Psoas muscle (tissue), 8 donors: ENCODE data around the gene TLL1. TPM values are rescaled to one million over a fixed set of nuclear protein-coding genes. Genes with fewer than 3 reads are reported as not detected.

Source experiments
- ATAC-seq, 4 donors: fragments of 200-7000 bp; cut with Tn5 transposase; one replicate each; pipeline ENCODE4 v1.9.1; 2020; ENCODE audit warnings: moderate library complexity in 3 of 4, mild to moderate bottlenecking in 2 of 4
- DNase-seq, 2 donors: peaks; one replicate each; pipeline ENCODE4 v3.0.0-alpha.2; 2020
- H3K27ac ChIP-seq: fragments of 200-600 bp; one replicate; pipeline ENCODE4 v1.8.0; 2022
- H3K27me3 ChIP-seq, 3 donors: fragments of 200-600 bp in 1 of 3; one replicate each; pipeline versions ENCODE4 v1.6.1 to v1.8.0; 2013 to 2022; ENCODE audit warnings: low read length in 2 of 3, mild to moderate bottlenecking in 2 of 3, moderate library complexity in 1 of 3; ENCODE audit not compliant: insufficient read depth in 3 of 3
- H3K36me3 ChIP-seq, 2 donors: fragments of 200-600 bp in 1 of 2; one replicate each; pipeline versions ENCODE4 v1.6.1 to v1.8.0; 2013 to 2022; ENCODE audit warnings: low read depth in 1 of 2, mild to moderate bottlenecking in 1 of 2, moderate library complexity in 1 of 2; ENCODE audit not compliant: insufficient read depth in 1 of 2
- H3K4me1 ChIP-seq: fragments of 200-600 bp; one replicate; pipeline ENCODE4 v1.8.0; 2022
- H3K4me3 ChIP-seq: fragments of 200-600 bp; one replicate; pipeline ENCODE4 v1.8.0; 2022; ENCODE audit warnings: mild to moderate bottlenecking
- H3K9me3 ChIP-seq: fragments of 200-600 bp; one replicate; pipeline ENCODE4 v1.8.0; 2022
- CTCF ChIP-seq: fragments of 200-600 bp; IDR thresholded peaks from one replicate; pipeline ENCODE4 v1.8.0; 2022; ENCODE audit warnings: antibody characterized with exemption
- WGBS, 3 donors: extraction: QIAGEN DNeasy Blood & Tissue Kit; methylation state at CpG; one replicate each; pipeline versions ENCODE4 v1.1.6 to v1.1.7; 2013; 5-methylcytosine and 5-hydroxymethylcytosine counted together
- intact Hi-C, 2 donors: fragments of 100-400 bp; cut with DNase I; formaldehyde crosslinking; loops; one replicate each; pipeline versions ENCODE4 v1.11.0 to v1.14.2; 2022
- polyA plus RNA-seq, 3 donors: library from polyadenylated mRNA; stranded (reverse); fragments of 200-250 nt; gene quantifications; one replicate each; pipeline ENCODE4 v1.2.3, GENCODE V29; 2013
- total RNA-seq, 4 donors: library from RNA; stranded (reverse); fragmentation: NEBNext Ultra II Directional in 2 of 4; extraction: Animal tissue kit (Norgen Biotek cat#: 25700) in 2 of 4; gene quantifications; one replicate each; pipeline versions ENCODE4 v1.2.1 to v1.2.4, GENCODE V29; 2021 to 2023
- donor health status: healthy with polysubstance abuse.
- donor health status: DM: no; HTN: no; CAD: no; lungs with moderate emphysema.
- donor health status: Bipolar disorder and iron deficiency.
- donor health status: healthy.
- donor health status: DM: yes; HTN: yes; CAD: no.
- donor health status: DM: no; HTN: no; CAD: no.
- donor health status: DM: no; HTN: no; CAD: no.
- donor health status: DM: yes; HTN: yes; CAD: no.

The TLL1 gene
- total and polyA plus RNA-seq, 7 donors = 0.23 to 0.89 (median 0.54) TPM

- Histone ChIP-seq H3K36me3 (no peaks in the 10 kb centered on the region), H3K4me1 (no peaks in the 10 kb centered on the region), H3K9me3 (no peaks in the 10 kb centered on the region), H3K27me3 (no peaks in the 10 kb centered on the region), H3K27ac (no peak overlapping the region), H3K4me3 (no peak overlapping the region)
- intact Hi-C loops = no loop called here
- DNase-seq (no peak), ATAC-seq (no peak)
- WGBS, 3 donors = 71 to 76% (median 73%) methylated on average over 2 of the region's 2 CpGs
- no peak for TF ChIP-seq CTCF
Measured at GRCh38 chr4:166003811-166004210, 130.8 kb downstream of the TLL1 start.

GRCh38 chr4:166006217-166006616, 133.2 kb downstream of the TLL1 start:
- intact Hi-C loops = no loop called here

GRCh38 chr4:166008510-166008909, 135.5 kb downstream of the TLL1 start:
- 49 to 63% (median 53%) methylated on average over 1 of the region's 1 CpG for WGBS, 3 donors
- Histone ChIP-seq H3K9me3 (peaks cover 5% of the 10 kb centered on the region), H3K4me1 (no peaks in the 10 kb centered on the region), H3K36me3 (no peaks in the 10 kb centered on the region), H3K27ac (no peak overlapping the region), H3K4me3 (no peak overlapping the region), H3K27me3 (no peaks in the 10 kb centered on the region)
- no peak for ATAC-seq
- DNase-seq = no peak
- no peak for TF ChIP-seq CTCF
- intact Hi-C loops = no loop called here

More at GRCh38 chr4:166006217-166006616, 133.2 kb downstream of the TLL1 start:
- WGBS, 3 donors = 86 to 92% (median 87%) methylated on average over 2 of the region's 2 CpGs
- H3K27me3 ChIP-seq = no peaks in the 10 kb centered on the region
- no peak overlapping the region for H3K27ac ChIP-seq
- DNase-seq (no peak), ATAC-seq (no peak)
- no peaks in the 10 kb centered on the region for H3K36me3 ChIP-seq
- peaks cover 5% of the 10 kb centered on the region for H3K9me3 ChIP-seq
- H3K4me3 ChIP-seq = no peak overlapping the region
- TF ChIP-seq CTCF = no peak
- H3K4me1 ChIP-seq = no peaks in the 10 kb centered on the region

GRCh38 chr4:166012129-166013030, 139.3 kb downstream of the TLL1 start:
- H3K27me3 ChIP-seq = no peaks in the 10 kb centered on the region
- ATAC-seq (no peak), DNase-seq (no peak)
- WGBS, 3 donors = 58 to 64% (median 63%) methylated on average over 2 of the region's 2 CpGs
- no peak for TF ChIP-seq CTCF
- peaks cover 5% of the 10 kb centered on the region for H3K9me3 ChIP-seq
- no peaks in the 10 kb centered on the region for H3K36me3 ChIP-seq
- no peak overlapping the region for H3K4me3 ChIP-seq
- H3K4me1 ChIP-seq = no peaks in the 10 kb centered on the region
- H3K27ac ChIP-seq = no peak overlapping the region
- intact Hi-C loops = no loop called here
